HCT116 (cell line): Measurements from ENCODE around the gene TRIM24.

Experiments
- CEBPB ChIP-seq: IDR thresholded peaks from 2 replicates; pipeline ENCODE4 v1.6.1; 2012; ENCODE audit warnings: low read depth
- CTCF ChIP-seq, 3 experiments: fragments of 200-600 bp in 1 of 3; sonication (generic) in 1 of 3; IDR thresholded peaks in 2 of 3; conservative IDR thresholded peaks in 1 of 3; 2 replicates each; pipeline ENCODE4 v1.5.1; 2012 to 2017; ENCODE audit warnings: low read depth in 2 of 3, low read length in 2 of 3, antibody characterized with exemption in 1 of 3, borderline replicate concordance in 1 of 3, control low read depth in 1 of 3, mild to moderate bottlenecking in 1 of 3, mixed read lengths in 1 of 3, mixed run types in 1 of 3, moderate library complexity in 1 of 3; ENCODE audit not compliant: insufficient read depth in 1 of 3
- EZH2 ChIP-seq: fragments of 200-600 bp; sonication (generic); IDR thresholded peaks from 2 replicates; pipeline ENCODE4 v1.6.1; 2017; ENCODE audit warnings: antibody characterized with exemption, mixed run types
- MAX ChIP-seq: IDR thresholded peaks from 2 replicates; pipeline ENCODE4 v1.6.1; 2012
- POLR2A ChIP-seq: IDR thresholded peaks from 2 replicates; pipeline ENCODE4 v1.7.0; 2011; ENCODE audit warnings: borderline replicate concordance; ENCODE audit not compliant: insufficient read depth, insufficient read length; ENCODE audit errors: extremely low read depth
- POLR2AphosphoS5 ChIP-seq: IDR thresholded peaks from 2 replicates; pipeline ENCODE4 v1.6.1; 2011; ENCODE audit warnings: mild to moderate bottlenecking, low read depth, low read length, moderate library complexity
- RAD21 ChIP-seq: IDR thresholded peaks from 2 replicates; pipeline ENCODE4 v1.6.1; 2012; ENCODE audit warnings: low read depth, mild to moderate bottlenecking
- REST ChIP-seq: IDR thresholded peaks from 2 replicates; pipeline ENCODE4 v1.6.1; 2012; ENCODE audit warnings: low read depth
- SIN3A ChIP-seq: IDR thresholded peaks from 2 replicates; pipeline ENCODE4 v1.6.1; 2012; ENCODE audit warnings: low read depth
- TCF7L2 ChIP-seq: IDR thresholded peaks from 2 replicates; pipeline ENCODE4 v1.7.0; 2011; ENCODE audit warnings: borderline replicate concordance, inconsistent platforms; ENCODE audit not compliant: insufficient read depth, insufficient read length; ENCODE audit errors: extremely low read depth

- TF ChIP-seq REST (no peak), RAD21 (no peak), CTCF (IDR thresholded peaks at IDR 0.05 in 2 of 3, conservative IDR thresholded peaks at IDR 0.05 in 1 of 3; ENCODE audit: borderline replicate concordance in 1 of 3, insufficient read depth in 1 of 3, low read depth in 2 of 3, low read length in 2 of 3) (no peak), EZH2 (no peak), CEBPB (no peak), TCF7L2 (no peak), SIN3A (no peak), POLR2A (no peak), MAX (no peak), POLR2AphosphoS5 (no peak)
These were observed 172.3 kb downstream of the TRIM24 start for GRCh38 chr7:138632384-138632783.
